PC-3 (cell line): ENCODE results near the gene TRIB2.

ENCODE experiments used
- EZH2 ChIP-seq: fragments of 300-600 bp; sonication (generic); IDR thresholded peaks from one replicate; pipeline ENCODE4 v1.6.1; 2017; ENCODE audit warnings: antibody characterized with exemption, mild to moderate bottlenecking, low read length; ENCODE audit not compliant: unreplicated experiment
- EZH2phosphoT487 ChIP-seq: fragments of 300-600 bp; sonication (generic); IDR thresholded peaks from 2 replicates; pipeline ENCODE4 v1.6.1; 2018; ENCODE audit warnings: mild to moderate bottlenecking, antibody characterized with exemption, low read length, borderline replicate concordance
- TF ChIP-seq, protein P1 (sequence below): fragments of 300-600 bp; sonication (generic); conservative IDR thresholded peaks from 2 replicates; pipeline ENCODE4 v1.5.1; 2017; ENCODE audit warnings: antibody characterized with exemption, low read depth, mild to moderate bottlenecking, low read length

DNA sequence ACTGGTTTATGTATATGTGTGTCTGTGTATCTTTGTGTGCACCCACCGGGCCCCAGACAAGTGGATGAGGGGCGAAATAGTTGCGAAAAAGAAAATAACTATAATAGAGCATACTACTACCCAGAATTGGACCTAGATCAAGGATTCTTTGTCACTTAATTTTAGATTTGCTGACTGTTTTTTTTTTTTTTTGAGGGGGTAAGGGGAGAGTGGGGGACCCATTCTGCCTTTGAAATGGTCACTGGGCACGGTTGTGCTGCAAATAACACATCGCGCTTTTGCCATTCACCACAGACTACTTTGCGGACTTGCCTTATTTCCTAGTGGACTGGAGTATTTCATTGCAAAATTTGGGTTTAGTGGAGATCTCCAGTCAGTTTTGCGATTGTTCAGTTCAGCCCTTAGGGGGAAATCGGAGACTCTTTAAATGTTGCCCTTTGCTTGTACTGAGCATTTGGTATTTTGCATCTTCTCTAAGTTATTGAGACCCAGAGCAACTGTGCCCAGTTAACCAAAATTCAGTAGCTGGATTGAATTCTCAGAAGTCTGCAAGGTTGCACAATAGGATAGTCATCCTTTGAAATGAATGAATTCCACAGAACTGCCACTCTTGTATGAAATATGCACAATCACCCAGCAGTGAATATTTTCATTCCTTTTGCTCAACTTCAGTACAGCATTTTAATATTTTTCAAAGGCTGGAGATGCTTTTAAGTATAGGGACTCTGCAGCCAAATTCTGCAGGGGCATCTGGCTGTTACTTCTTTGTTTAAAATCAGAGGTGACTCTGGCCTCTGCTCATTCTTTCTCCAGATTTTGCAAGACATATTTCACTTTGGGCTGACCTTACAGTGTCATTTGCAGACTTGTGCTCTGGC is 2.9 kb downstream of the TRIB2 start:
- TF ChIP-seq, protein P1, sequence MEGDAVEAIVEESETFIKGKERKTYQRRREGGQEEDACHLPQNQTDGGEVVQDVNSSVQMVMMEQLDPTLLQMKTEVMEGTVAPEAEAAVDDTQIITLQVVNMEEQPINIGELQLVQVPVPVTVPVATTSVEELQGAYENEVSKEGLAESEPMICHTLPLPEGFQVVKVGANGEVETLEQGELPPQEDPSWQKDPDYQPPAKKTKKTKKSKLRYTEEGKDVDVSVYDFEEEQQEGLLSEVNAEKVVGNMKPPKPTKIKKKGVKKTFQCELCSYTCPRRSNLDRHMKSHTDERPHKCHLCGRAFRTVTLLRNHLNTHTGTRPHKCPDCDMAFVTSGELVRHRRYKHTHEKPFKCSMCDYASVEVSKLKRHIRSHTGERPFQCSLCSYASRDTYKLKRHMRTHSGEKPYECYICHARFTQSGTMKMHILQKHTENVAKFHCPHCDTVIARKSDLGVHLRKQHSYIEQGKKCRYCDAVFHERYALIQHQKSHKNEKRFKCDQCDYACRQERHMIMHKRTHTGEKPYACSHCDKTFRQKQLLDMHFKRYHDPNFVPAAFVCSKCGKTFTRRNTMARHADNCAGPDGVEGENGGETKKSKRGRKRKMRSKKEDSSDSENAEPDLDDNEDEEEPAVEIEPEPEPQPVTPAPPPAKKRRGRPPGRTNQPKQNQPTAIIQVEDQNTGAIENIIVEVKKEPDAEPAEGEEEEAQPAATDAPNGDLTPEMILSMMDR = no peak
- TF ChIP-seq EZH2 (no peak), EZH2phosphoT487 (no peak)
